Activated T-cell treated with anti-CD3 and anti-CD28 coated beads for 24 hours (primary cell): ENCODE data around the gene CD8B.
"Not testable (repeated sequence)": the region's sequence is repeated elsewhere in the genome, so short reads cannot be mapped to it uniquely, and the experiment has no call there.

Experiments used
- DNase-seq: peaks from one replicate; pipeline ENCODE4 v3.0.0-alpha.2; 2020; ENCODE audit warnings: low read depth

CD8B gene

DNA sequence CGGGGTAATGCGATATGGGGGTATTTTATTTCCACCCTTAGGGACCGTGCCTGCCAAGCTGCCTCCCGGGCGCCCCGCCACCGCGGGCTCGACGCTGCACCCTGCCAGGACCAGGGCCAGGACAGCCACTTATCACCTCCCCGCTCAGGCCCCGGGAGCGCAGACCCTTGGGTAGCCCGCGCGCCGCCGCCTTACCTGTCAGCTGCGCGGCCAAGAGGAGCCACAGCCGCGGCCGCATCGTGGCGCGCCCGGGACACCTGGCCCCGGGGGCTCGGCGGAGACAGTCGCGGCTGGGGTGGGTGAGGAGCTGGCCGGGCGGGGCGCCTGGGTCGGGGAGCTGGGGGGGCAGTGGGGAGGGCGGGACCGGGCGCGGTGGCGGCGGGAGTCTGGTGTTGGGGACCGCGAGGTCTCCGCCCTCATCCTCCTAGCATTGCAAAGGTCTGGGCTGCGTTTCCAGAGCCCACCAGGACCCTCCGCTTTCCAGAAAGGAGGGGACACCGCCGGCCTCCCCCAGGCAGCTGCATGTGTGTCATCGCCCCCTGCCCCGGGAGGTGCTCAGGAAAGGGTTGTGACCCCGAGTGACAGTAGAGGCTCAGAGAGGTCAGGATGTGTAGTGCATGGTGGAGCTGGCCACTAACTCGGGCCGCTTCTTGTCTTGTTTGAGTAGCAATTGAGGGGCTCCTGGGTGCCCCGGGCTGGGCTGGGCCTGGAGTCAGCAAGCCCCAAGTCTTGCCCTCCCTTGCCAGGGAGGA lies at the start of gene CD8B:
CD8B (minus strand) TSS at position 259 of the 752 bp plus-strand sequence; CDS start at position 238, 21 bp downstream.
- DNase-seq: not testable (repeated sequence)

DNA sequence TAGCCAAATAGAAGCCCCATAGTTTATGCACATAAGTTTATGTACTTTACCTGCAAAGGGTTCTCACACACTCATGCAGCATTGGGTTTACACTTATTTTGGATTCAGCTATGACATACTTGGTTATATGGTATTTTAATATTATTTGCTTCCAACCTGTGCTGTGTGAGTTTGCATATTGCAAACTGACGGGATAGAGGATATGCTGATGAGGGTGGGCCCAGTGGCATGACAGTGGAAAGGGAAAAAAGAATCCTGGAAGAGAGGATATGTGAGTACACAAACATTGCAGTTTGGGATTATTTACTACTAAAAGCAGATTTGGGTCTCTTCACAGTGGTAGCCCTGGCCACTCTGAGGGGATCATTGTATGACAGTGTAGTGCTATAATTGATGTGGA lies 44.2 kb upstream of the CD8B start:
- DNase-seq: not testable (repeated sequence)

DNA sequence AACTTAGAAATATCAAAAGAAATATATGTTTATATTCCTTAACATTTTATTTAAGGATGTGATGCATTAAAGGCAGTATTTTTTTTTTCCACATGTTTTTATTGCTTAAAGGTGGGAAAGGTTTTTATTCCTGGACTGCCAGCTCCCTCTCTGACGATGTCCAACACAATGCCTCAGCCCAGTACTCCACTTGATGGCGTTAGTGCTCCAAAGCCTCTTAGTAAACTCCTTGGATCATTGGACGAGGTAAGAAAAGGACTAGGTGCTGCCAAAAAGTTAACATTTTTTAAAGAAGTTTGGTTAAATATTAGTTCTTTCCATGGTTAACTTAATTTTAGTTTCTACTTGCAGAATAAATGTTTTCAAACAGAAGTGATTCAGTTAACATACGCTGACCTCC lies 39.0 kb upstream of the CD8B start:
- DNase-seq: not testable (repeated sequence)

DNA sequence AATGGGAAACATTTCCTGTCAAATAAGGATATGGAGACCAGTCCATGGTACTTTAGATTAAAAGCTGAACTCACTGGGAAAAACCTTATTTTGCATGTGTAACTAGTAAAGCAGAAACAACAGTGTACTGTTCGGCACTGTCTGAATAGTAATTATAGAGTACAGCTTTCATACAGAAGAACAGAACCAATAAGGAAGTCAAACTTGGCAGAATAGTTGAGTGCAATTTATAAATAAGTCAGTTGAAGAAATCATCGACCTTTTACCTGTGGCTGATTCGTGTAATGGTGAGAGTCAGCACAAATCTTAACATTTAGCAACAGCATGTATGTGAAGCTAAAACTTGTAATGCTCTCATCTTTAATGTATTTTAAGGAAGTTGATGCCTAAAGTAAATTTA lies 24.3 kb upstream of the CD8B start:
- not testable (repeated sequence) for DNase-seq

DNA sequence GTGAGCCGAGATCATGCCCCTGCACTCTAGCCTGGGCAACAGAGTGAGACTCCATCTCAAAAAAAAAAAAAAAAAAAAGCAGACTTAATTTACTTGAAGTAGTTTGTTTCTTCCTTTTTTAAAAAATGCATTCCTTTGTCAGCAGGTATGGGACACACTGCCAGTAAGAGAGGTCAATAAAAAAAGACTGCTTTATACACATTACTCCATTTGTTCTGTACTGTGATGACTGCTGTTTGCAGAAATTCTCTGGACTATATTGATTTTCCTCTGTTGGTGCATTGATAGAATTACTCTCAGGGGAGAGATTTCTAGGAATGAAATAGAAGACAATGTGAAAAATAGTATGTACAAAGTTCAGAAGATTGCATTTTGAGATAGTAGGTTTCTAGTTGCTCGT lies 21.2 kb upstream of the CD8B start:
- not testable (repeated sequence) for DNase-seq

DNA sequence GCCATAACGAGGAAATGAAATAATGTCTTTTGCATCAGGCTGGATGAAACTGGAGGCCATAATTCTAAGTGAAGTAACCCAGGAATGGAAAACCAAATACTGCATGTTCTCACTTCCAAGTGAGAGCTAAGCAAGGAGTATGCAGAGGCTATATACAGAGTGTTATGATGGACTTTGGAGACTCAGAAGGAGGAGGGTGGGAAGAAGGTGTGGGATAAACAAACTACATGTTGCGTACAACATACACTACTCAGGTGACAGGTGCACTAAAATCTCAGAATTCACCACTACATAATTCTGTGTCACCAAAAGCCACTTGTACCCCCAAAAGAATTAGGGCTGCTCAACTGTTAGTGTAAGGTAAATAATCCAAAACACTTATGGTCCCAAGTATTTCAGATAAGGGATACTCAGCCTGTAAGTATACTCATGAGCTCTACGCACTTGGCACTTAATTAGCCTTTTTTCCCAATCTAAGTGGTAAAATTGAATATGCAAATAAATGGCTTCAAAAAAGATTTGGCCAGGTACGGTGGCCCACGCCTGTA lies 20.5 kb upstream of the CD8B start:
- DNase-seq: not testable (repeated sequence)

DNA sequence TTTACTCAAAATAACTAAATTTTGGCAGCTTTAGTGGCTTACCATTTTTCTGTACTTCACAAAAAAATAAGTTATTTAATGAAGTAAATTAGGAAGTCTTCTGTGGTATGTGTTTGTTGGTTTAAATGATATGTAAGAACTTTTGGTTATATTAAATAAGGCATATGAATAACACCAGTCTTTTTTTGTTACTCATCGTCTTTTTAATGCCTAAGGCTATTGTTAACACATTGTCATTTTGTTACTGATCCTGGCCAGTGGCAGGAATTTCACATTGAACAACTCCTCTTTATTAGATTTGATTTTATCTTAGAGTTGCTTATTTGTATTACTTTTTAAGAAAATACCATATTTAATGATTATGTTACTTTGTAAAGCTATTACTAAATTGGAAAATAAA lies 17.3 kb upstream of the CD8B start:
- not testable (repeated sequence) for DNase-seq

DNA sequence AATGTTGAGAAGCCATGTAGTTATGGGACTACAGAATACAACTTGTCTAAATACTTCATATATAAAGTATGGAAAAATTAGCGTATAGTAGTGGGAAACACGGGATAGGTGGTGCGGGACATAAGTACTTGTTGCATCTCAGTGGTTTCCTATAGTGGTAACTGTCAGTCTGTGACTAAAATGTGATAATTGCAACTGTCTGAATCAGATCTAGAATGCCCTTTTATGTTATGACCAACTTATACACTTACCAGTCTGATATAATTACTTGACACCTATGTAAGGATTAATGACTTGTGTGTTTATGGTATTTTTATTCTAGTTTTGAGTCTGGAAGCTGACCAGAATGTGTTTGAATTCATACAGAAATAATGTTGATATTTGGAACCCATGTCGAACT lies 9.3 kb upstream of the CD8B start:
- DNase-seq: not testable (repeated sequence)

DNA sequence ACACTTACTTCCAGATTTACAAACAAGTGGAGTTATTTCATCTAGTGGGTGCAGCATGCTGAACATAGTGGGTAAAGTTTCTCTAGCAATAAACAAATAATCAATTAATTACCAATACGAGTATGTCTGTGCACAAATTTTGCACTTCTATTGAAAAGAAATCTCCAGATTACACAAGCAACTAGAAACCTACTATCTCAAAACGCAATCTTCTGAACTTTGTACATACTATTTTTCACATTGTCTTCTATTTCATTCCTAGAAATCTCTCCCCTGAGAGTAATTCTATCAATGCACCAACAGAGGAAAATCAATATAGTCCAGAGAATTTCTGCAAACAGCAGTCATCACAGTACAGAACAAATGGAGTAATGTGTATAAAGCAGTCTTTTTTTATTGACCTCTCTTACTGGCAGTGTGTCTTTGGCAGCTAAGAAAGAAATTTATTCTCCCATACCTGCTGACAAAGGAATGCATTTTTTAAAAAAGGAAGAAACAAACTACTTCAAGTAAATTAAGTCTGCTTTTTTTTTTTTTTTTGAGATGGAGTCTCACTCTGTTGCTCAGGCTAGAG lies 7.3 kb upstream of the CD8B start:
- not testable (repeated sequence) for DNase-seq

DNA sequence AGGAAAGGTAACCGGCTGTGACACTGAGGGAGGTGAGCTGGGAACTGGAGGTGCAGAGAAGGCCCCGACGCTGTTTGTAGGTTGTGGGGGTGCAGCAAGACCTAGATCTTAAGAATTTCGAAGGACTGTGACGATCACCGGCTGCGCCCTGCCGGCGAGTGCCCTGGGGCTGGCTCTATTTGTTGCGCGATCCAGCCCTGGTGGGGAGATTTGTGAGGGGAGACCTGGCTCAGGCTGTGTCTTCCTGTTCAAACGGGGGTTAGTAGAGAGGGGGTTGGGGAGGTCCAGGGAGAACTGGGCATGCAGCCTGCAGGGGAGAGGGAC lies 656 bp upstream of the CD8B start:
- DNase-seq: not testable (repeated sequence)

DNA sequence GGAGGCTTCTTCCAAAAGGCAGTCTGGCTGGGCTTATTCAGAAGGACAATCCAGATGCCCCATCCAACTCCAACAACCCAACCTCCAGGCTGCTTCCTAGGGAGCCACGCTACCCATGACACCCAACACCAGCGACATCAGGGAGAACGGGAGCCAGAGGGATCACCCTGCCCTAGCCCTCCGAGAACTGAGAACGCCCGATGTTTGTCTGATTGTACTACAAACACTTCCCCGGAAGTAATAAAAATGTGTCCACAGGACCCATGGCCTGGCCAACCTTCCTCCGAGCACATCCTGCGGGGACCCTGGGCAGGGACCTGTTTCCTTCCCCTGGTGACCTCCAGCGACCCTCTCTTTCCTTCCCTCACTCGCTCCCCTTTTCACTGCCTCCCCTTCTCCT lies 511 bp downstream of the CD8B start:
- not testable (repeated sequence) for DNase-seq

DNA sequence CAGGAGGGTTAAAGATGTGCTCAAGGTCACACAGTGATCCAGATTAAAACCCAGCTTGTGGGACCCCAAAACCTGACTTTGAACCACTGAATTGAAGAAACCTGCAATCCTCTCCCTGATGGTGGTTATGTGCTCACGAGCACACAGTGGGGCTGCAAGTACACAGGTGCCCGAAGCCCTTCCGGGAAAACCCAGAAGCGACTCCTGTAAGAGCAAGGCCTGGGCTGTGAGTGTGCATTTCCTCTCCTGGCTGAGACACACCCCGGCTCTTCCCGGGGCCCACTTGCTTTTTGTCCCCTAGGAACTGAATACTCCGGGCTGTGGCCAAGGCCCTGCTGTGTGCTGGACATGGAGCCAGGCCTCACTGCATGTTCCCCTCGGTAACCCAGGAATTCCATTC lies 1.1 kb downstream of the CD8B start:
- DNase-seq: not testable (repeated sequence)

DNA sequence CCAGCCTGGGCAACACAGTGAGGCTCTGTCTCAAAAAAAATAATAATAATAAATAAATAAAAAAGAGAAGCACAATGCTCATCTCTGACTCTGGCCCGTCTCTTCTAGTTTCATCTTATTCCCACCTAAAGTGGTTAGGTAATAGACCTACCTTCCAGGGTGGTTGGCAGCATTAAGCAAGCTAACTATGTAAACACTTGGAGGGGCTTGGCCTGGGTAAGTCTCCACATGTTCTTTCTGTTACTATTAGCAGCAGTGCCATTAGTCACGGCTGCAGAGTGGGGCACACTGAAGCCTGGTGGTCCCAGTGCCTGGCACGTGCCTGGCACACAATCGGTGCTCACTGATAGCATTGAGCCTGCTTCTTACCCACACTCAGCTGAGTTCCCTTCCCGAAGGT lies 4.0 kb downstream of the CD8B start:
- not testable (repeated sequence) for DNase-seq

DNA sequence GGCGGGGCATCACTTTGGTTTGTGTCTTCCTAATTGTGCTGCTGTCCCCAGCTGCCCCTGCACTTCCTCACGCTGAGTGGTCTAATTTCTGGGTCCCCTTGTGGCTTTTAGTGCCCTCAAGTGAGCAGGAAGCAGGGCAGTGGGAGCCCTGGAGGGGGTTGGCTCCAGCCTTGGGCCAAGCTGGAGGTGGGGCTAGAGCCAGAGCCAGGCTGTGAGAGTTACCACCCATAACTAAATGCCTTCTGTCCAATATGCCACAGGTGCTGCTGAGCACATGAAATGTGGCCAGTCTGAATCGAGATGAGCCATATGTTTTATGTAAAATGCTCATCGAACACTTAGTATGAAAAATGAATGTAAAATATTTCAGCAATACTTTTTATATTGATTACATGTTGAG lies 5.2 kb downstream of the CD8B start:
- not testable (repeated sequence) for DNase-seq

DNA sequence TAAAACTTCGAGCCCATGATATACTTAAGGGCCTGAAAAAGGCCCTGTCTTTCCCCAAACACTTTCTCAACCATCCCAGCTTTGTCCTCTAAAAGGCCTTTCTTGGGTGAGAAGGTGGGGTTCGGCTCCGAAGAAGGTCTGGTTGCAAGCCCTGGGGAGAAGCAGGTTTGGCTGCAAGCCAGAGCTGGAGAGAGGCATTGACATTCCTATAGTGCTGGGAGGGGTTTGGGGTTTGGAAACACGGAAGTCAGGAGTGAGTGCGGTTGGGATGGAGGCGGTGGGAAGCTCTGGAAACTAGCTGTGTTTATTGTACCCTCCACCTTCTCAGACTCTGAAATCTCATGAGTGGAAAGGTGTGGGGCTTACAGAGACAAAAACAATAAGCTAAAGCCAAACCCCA lies 5.7 kb downstream of the CD8B start:
- DNase-seq: not testable (repeated sequence)

DNA sequence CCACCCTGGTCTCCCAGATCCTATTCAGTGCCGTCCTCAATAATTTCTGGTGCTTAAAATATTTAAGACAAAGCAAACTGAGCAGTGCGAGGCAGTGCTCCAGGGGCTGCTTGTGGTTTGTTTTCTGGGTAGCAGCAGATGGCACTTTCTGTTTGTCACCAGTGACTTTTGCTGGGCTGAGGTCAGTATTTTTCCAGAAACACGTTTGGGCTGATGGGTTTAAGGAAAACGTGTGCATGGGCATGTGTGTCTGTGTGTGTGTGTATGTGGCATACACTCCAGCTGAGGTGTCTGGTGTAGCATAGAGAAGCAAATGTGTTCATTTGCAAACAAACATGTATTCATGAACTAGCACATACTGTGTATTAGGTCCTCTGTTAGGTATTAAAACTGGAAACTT lies 10.1 kb downstream of the CD8B start:
- not testable (repeated sequence) for DNase-seq

DNA sequence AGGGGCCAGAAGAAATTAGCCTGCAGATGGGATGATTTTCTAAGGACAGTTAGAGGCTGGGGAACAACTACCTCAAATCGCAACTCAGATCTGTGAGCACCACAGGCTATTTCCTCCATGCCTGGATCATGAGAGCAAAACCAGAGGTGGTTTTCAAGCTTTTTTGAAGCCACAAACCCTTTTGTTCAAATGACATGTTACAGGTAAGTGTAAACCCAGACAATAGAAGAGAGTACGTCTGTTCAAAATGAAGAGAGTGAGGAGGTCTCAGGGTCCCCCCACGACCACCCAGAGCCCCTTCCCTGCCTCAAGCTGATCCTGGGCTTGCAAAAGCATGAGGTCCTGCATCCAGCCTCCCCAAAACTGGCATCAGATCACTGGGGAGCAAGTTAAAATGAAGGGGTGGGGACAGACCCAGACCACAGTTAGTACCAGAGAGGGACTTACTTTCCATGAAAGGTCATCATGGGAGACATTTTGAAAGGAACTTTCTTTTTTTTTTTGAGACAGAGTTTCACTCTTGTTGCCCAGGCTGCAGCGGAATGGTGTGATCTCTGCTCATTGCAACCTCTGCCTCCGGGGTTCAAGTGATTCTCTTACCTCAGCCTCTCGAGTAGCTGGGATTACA lies 19.0 kb downstream of the CD8B start:
- not testable (repeated sequence) for DNase-seq

DNA sequence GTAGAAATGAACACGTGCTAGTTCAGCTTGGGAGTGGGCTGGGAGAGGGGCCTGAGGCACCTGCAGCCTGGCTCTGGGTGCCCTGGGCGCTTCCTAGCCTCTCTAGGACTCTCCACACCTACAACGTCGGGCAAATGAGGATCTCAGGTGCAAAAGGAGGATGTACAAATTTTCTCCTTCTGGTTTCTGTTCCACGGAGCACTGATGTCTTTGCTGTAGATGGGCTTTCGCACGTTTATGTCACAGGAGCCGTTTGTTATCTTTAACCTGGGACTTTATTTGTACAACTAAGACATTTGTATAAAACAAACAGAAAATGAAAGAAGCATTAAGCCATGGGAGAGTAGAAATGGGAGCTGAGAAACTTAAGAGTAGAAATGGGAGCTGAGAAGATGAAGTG lies 20.4 kb downstream of the CD8B start:
- not testable (repeated sequence) for DNase-seq

DNA sequence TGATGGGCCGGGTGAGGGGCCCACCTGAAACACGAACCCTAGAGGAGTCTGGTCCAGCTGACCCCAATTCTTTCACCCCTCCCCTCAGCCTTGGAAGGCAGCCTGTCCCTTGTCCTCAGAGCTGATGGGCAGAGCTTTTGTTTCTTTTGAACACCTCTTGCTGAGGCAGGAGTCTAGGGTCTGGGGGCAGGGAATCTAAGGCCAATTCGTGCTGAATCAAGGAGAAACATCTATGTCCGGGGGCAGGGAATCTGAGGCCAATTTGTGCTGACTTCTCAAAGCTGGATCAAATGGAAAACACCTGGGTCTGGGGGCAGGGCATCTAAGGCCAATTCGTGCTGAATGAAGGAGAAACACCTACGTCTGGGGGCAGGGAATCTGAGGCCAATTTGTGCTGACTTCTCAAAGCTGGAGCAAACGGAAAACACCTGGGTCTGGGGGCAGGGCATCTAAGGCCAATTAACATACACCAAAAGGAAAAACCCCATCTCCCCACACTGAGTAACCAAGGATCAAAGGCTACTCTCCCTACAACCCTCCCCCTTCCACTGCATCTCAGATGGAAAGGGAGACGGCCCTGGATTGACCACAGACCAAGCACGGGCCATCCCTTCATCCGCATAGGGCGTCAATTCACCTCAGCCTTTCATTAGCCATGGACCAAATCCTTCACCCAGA lies 21.7 kb downstream of the CD8B start:
- not testable (repeated sequence) for DNase-seq

DNA sequence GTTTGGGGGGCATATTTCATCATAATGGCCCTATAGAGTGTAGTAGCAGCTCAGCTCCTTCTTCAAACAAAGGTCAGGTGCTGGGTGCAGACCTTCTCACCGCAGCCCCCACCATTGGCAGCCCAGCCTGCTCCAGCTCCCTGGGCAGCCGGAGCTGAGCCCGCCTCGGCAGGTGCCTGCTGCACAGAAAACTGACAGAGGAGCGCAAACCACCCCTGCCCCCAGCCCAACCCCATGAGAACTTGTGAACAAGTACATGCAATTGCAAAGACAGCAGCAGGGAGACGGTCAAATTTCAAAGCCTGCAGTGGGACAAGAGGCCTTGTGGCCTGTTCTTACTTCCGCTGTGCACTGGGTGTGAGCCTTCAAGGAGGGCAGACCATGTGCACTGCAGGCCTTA lies 22.2 kb downstream of the CD8B start:
- DNase-seq: not testable (repeated sequence)

DNA sequence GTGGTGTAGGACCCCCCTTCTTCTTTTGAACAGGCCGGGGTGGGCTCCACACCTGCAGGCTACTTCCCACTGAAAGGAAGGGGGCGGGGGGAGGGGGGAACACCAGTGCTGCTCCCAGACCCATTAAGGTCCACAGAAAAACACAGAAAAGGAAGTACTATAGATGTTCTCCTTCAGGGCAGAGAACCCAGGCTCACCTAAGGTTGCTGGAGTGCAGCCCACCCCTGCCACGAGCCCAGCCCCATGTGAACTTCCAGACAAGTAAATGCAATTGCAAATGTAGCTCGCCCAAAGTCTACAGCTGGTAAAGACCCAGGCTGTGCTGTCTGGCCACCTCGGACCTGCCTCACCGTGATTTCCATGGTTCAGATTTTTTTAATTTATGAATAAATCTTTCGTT lies 24.0 kb downstream of the CD8B start:
- DNase-seq: not testable (repeated sequence)

DNA sequence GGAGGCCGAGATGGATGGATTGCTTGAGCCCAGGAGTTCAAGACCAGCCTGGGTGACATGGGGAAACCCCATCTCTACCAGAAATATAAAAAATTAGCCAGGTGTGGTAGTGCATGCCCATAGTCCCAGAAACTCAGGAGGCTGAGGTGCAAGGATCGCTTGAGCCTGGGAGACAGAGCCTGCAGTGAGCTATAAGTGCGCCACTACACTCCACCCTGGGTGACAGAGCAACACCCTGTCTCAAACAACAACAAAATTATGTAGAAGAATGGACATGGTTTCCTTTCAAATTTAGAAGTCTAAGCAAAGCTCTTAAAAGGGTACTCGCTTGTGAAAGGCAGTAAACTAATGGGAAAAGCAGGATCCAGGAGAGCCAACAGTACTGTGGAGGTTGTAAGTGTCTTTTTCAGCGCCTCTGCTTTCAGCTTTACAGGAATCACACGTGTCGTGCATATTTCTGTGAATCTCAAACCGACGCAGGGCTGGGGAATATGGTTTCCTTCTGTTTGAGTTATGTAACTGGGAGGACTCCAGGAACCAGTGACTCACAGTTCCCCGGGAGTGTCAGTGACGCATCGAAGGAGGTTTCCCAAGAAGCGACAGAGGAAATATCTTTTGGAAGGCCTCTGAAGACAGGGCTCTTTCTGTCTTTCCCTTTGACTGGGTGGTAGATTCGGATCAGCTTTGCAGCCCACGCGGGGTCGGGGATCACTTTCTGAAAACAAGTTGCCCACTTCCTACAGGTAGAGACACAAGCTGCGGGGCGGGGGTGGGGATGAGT lies 24.6 kb downstream of the CD8B start:
- DNase-seq: peak; percentile 58
